ENCODE measurements around the gene FBXL7. TPM values are rescaled to one million over a fixed set of nuclear protein-coding genes. Genes with fewer than 3 reads are reported as not detected.

FBXL7 gene
- total RNA-seq, 2 experiments from 2014 or later: not detected

DNA sequence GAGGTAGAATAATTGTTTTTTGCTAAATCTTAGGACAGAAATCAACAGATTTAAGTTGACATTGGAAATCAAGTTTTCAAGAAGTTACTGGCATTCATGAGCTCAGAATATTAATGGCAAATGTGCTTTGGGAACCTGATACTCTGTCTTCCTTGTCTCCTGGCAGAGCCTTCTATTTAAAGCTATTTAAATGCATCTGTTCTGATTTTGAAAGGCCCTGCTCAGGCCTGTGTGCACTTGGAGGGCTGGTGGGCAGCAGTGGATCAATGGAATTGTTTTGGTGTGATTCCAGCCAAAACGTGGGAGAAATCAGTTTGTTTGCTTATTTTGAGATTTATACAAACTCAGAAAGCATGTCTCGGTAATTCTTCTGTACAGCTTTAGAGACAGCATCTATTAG, 38.5 kb downstream of the FBXL7 start:
- H3K27me3 Mint-ChIP-seq: no peaks in the 10 kb centered on the region

DNA sequence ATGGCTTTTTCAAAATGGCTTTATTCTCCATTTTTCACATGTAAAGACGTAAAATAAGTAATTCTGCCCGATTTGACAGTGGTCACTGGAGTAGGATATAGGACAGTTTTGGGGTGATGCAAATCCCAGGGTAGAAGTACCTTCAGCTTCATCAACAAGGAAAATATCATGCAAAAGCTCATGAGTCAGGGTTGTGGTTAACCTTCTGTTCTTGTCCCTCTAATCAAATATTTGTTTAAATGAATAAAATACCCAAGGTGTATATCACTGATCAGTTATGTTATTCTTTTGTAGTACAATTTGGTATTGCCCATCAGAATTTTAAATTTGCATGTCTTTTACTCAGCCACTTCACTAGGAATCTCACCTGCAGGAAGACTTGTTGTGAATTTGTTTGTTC, 40.0 kb downstream of the FBXL7 start:
- POLR2A ChIA-PET: no interaction called here
- no peaks in the 10 kb centered on the region for H3K36me3 Mint-ChIP-seq (ENCODE audit: low read depth)
- H3K27ac ChIP-seq (ENCODE audit: low read depth in 1 of 2, low read length in 2 of 2): no peak overlapping the region
- ATAC-seq (ENCODE audit: poor library complexity): no peak
- H3K4me1 Mint-ChIP-seq (ENCODE audit: low read depth): no peaks in the 10 kb centered on the region
- no peak for DNase-seq
- H3K27ac Mint-ChIP-seq: no peak overlapping the region
- intact Hi-C loops (cut with DNase I, micrococcal nuclease): no loop called here
- H3K27me3 ChIP-seq (ENCODE audit: control insufficient read depth in 1 of 2, insufficient read depth in 2 of 2, low read length in 2 of 2): no peaks in the 10 kb centered on the region
- H3K9me3 ChIP-seq (ENCODE audit: control insufficient read depth in 1 of 2, insufficient read depth in 1 of 2, low read length in 2 of 2): peaks cover 4 to 6% of the 10 kb centered on the region in 2 experiments
- H3K4me3 ChIP-seq (ENCODE audit: low read length): no peak overlapping the region
- no peaks in the 10 kb centered on the region for H3K4me1 ChIP-seq (ENCODE audit: insufficient read depth, low read length)
- TF ChIP-seq, protein P1, sequence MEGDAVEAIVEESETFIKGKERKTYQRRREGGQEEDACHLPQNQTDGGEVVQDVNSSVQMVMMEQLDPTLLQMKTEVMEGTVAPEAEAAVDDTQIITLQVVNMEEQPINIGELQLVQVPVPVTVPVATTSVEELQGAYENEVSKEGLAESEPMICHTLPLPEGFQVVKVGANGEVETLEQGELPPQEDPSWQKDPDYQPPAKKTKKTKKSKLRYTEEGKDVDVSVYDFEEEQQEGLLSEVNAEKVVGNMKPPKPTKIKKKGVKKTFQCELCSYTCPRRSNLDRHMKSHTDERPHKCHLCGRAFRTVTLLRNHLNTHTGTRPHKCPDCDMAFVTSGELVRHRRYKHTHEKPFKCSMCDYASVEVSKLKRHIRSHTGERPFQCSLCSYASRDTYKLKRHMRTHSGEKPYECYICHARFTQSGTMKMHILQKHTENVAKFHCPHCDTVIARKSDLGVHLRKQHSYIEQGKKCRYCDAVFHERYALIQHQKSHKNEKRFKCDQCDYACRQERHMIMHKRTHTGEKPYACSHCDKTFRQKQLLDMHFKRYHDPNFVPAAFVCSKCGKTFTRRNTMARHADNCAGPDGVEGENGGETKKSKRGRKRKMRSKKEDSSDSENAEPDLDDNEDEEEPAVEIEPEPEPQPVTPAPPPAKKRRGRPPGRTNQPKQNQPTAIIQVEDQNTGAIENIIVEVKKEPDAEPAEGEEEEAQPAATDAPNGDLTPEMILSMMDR (IDR thresholded peaks at IDR 0.05): no peak
- CTCF ChIA-PET: no interaction called here
- no peak overlapping the region for H3K4me3 Mint-ChIP-seq
- no peaks in the 10 kb centered on the region for H3K27me3 Mint-ChIP-seq
- peaks cover 7% of the 10 kb centered on the region for H3K9me3 Mint-ChIP-seq
- H3K36me3 ChIP-seq (ENCODE audit: insufficient read depth, low read length): no peaks in the 10 kb centered on the region

More for the DNA sequence above, 38.5 kb downstream of the FBXL7 start:
- no peak overlapping the region for H3K4me3 Mint-ChIP-seq
- no peak overlapping the region for H3K27ac Mint-ChIP-seq
- POLR2A ChIA-PET: no interaction called here
- no peaks in the 10 kb centered on the region for H3K36me3 Mint-ChIP-seq (ENCODE audit: low read depth)
- H3K27me3 ChIP-seq (ENCODE audit: control insufficient read depth in 1 of 2, insufficient read depth in 2 of 2, low read length in 2 of 2): no peaks in the 10 kb centered on the region
- no peaks in the 10 kb centered on the region for H3K36me3 ChIP-seq (ENCODE audit: insufficient read depth, low read length)
- H3K27ac ChIP-seq (ENCODE audit: low read depth in 1 of 2, low read length in 2 of 2): no peak overlapping the region
- H3K4me1 Mint-ChIP-seq (ENCODE audit: low read depth): no peaks in the 10 kb centered on the region
- peaks cover 4 to 6% of the 10 kb centered on the region in 2 experiments for H3K9me3 ChIP-seq (ENCODE audit: control insufficient read depth in 1 of 2, insufficient read depth in 1 of 2, low read length in 2 of 2)
- ATAC-seq (ENCODE audit: poor library complexity): no peak
- CTCF ChIA-PET: no interaction called here
- H3K9me3 Mint-ChIP-seq: peaks cover 4% of the 10 kb centered on the region
- TF ChIP-seq, protein P1 (IDR thresholded peaks at IDR 0.05): no peak
- DNase-seq: no peak
- intact Hi-C loops (cut with DNase I, micrococcal nuclease): no loop called here
- H3K4me3 ChIP-seq (ENCODE audit: low read length): no peak overlapping the region
- H3K4me1 ChIP-seq (ENCODE audit: insufficient read depth, low read length): no peaks in the 10 kb centered on the region

DNA sequence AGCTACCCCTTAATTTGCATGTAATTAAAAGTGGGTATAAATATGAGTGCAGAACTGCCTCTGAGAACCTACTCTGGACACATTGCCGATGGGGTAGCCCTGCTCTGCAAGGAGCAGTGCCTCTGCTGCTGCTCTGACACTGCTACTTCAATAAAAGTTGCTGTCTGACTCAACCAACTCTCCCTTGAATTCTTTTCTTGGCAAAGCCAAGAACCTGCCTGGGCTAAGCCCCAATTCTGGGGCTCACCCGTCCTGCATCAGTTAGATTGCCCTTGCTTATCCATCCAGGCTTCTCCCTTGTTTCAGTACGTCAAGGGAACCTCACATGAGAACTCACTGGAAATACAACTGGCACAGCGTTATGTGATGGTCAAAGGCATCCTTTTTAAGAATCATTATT, 44.1 kb downstream of the FBXL7 start:
- H3K4me3 ChIP-seq (ENCODE audit: low read length): no peak overlapping the region
- DNase-seq (no peak), ATAC-seq (ENCODE audit: poor library complexity) (no peak)
- H3K27ac Mint-ChIP-seq: no peak overlapping the region
- H3K9me3 Mint-ChIP-seq: peaks cover 7% of the 10 kb centered on the region
- no peaks in the 10 kb centered on the region for H3K27me3 Mint-ChIP-seq
- no peak overlapping the region for H3K4me3 Mint-ChIP-seq
- POLR2A ChIA-PET: no interaction called here
- no peak overlapping the region for H3K27ac ChIP-seq (ENCODE audit: low read depth in 1 of 2, low read length in 2 of 2)
- H3K9me3 ChIP-seq (ENCODE audit: control insufficient read depth in 1 of 2, insufficient read depth in 1 of 2, low read length in 2 of 2): no peaks in the 10 kb centered on the region
- CTCF ChIA-PET: no interaction called here
- H3K36me3 Mint-ChIP-seq (ENCODE audit: low read depth): no peaks in the 10 kb centered on the region
- TF ChIP-seq, protein P1 (IDR thresholded peaks at IDR 0.05): no peak
- H3K27me3 ChIP-seq (ENCODE audit: control insufficient read depth in 1 of 2, insufficient read depth in 2 of 2, low read length in 2 of 2): no peaks in the 10 kb centered on the region
- intact Hi-C loops (cut with DNase I, micrococcal nuclease): no loop called here
- H3K4me1 ChIP-seq (ENCODE audit: insufficient read depth, low read length): no peaks in the 10 kb centered on the region
- no peaks in the 10 kb centered on the region for H3K4me1 Mint-ChIP-seq (ENCODE audit: low read depth)
- H3K36me3 ChIP-seq (ENCODE audit: insufficient read depth, low read length): no peaks in the 10 kb centered on the region
